GM04504 (cell line): ENCODE measurements around the gene SNRNP70.

ENCODE experiments used
- DNase-seq: peaks from one replicate; pipeline ENCODE4 v3.0.0-alpha.2; 2012; ENCODE audit warnings: low read depth

SNRNP70 gene

DNA sequence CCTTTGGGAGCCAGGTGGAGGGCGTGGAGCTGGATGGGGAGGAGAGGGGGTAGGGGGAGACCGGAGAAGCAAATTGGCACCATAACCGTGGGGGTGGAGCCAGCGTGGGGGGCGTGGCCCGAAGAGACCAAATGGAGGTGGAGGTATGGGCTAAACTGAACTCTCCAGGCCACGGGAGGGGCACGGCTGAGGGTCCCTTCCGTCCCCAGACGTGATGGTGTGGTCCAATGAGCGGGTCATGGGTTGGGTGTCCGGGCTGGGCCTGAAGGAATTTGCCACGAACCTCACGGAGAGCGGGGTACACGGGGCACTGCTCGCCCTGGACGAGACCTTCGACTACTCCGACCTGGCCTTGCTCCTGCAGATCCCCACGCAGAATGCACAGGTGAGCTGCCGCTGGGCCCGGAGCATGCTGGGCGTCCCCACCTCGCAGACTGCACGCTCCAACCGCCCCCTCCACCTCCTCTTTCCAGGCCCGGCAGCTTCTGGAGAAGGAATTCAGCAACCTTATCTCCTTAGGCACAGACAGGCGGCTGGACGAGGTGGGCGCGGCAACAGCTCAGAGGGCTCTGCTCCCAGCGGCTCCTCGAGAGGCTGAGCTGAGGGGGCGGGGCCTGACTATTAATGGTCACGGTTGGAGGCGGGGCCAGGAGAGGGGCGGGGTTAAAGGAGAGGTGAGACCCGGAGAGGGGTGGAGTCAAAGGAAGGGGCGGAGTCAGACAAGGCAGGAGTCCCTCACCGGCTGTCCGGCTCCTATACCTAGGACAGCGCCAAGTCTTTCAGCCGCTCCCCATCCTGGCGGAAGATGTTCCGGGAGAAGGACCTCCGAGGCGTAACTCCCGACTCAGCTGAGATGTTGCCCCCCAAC lies 63.8 kb downstream of the SNRNP70 start:
- peak; percentile 76 for DNase-seq

DNA sequence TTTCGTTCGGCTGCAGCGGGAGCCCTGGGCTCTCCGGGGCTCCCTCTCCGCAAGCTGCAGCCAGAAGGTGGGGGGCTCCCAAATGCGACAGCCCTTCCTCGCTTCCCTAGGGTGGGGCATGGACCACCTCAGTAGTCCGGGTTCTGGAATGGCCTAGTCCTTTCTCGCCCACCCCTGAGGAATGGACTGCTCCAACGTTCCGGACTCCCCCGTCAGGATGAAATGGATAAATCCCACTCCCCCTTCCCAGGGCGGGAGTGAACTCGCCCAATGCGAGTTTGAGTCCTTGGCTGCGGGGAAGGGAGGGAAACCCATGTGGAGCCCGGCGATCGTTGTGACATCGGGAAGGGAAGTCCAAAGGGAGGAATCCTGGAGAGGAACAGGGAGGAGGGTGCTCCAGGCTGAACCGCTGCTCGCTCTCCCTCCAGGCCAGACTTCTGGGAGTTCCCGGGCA lies 64.4 kb downstream of the SNRNP70 start:
- DNase-seq, result peak; percentile 61

DNA sequence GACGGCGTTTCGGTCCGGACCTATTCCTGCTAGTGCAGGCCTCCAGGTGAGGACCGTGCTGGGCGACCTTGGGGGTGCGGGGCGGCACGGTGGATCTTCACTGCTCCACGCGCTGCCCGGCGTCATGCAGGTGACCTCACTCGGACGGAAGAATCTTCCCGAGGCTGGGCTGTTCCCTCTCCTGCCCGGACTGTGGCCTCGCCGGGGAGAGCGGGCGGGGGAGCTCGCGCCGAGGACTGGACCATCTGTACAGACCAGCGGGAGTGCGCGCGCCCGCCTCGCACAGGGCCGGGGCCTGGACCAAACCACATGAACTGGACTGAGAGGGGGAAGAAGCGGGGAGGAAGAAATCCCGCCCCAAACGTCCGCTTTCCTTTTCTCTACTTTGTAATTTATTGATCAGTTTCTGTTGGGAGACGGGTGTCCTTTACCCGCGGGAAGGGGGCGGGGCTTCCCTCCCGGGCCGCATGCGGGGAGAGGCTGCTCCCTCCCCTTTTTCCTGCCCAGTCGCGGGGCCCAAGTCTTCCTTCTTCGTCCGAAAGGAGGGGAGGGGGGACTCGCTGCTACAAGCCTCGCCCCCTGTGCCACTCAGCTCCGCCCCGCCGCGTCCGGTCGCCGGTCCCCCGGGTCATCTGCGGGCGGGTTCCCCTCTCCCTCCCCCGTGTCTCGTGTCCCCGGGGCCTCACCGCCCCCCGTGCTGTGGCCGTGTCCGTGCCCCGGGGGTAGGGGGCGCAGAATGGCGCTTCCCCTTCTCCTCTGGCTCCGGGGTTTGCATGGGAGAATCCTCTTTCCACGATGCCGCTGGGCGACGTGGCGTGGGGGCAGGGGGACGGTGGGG lies 65.1 kb downstream of the SNRNP70 start:
- DNase-seq, result peak; percentile 46

DNA sequence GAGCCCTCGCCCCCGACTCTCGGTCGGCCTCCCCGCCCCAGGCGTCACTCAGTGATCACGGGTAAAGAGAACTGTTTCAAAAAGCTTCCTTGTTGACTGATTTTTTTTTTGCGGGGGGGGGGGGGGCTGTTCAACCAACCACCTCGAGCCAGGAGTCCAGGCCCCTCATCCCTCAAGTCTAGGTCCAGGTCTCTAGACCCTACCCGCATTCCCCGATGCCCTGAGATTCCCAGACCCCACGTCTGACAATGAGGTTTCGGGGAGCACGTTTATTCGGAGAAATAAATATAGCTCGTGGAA lies 65.6 kb downstream of the SNRNP70 start:
- no peak for DNase-seq

DNA sequence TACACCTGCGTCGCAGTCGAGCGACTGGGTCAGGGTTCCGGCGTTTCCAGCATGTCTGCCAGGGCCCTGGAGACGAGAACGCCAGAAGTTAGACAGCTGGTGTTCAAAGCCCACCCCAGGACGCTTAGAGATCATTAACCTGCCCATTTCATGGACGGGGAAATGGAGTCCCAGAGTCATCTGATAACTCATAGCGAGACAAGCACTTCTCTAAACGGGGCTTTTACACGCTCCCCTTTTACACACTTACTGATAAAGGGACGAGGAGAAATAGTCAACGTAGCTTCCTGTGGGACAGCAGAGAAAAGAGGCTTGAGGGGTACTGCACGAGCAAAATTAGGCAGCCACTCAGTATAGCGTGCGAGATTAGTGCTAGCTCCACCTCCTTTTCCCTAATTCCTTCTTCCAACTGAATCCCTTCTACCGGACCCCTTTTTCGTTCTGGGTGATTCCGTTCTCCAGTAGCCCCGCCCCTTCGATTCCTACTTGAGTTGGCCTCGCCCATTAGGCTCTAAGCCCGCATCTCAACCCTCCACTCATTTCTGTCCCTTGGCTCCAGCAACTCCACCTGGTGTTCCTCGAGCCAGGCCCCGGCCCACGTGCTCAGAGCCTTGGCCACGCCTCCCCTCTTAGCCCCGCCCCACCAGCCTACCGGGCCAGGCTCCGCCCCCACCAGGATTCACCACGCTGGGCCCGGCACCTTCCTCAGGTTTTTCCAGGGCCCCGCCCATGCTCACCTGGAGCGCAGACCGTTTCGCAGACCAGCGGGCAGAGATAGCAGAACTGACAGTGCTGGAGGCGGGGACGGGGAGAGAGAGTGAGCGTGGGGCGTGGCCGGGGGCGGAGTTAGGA lies 66.2 kb downstream of the SNRNP70 start:
- DNase-seq, result no peak

DNA sequence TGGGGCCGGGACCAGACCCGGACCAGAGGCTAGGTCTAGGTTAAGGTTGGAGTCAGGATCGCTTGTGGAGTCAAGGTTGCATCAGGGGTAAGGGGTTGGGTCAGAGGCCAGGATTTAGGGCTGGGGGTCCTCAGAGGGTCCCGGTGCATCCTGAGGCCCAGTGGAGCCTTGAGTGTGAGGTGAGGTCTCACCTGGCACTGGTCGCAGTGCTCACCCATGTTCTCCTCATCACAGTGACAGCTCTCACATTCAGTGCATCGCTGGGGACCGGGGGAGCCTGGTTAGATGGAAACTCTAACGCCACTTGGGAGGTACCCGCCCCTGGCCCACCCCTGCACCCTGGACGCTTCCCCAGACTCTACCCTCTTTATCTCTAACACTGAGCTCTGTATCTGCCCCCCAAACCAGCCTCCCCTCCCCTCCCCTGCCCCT lies 66.9 kb downstream of the SNRNP70 start:
- no peak for DNase-seq

DNA sequence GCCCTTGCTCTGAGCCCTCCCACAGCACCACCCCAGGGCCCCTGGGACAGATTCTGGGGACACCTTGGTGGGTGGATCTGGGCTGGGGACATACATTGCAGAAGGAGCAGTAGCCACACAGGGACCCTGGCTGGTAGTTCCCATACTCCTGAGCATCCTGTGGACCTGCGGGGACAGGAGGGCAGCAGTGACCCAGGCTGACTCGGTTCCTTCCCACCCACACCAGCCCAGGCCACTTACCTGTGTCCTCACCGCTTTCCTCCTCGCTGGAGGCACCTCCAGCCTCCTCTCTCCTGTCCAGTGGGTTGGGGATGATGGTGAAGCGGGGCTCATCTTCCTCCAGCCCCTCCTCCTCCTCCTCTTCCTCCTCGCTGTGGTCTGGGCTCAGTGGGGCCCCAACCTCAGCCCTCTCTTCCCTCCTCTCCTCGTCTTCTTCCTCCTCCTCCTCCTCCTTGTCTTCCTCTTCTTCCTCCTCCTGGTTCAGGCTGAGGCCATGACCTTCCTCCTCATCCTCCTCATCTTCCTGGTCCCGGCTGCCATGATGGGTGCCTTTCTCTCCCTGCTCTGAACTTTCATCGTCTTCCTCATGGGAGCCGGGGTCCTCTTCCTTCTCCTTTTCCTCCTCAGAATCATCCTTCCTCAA lies 68.0 kb downstream of the SNRNP70 start:
- no peak for DNase-seq

DNA sequence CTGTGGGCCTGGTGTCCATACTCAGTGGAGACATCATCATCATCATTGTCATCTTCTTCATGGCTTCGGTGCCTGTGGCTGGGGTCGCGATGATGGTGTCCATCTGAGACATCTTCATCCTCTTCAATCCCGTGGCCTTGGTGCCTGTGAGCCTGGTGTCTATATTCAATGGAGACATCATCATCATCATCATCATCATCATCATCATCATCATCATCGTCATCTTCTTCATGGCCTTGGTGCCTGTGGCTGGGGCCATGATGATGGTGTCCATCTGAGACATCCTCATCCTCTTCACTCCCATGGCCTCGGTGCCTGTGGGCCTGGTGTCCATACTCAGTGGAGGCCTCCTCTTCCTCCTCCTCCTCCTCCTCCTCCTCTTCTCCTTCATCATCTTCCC lies 69.0 kb downstream of the SNRNP70 start:
- no peak for DNase-seq

DNA sequence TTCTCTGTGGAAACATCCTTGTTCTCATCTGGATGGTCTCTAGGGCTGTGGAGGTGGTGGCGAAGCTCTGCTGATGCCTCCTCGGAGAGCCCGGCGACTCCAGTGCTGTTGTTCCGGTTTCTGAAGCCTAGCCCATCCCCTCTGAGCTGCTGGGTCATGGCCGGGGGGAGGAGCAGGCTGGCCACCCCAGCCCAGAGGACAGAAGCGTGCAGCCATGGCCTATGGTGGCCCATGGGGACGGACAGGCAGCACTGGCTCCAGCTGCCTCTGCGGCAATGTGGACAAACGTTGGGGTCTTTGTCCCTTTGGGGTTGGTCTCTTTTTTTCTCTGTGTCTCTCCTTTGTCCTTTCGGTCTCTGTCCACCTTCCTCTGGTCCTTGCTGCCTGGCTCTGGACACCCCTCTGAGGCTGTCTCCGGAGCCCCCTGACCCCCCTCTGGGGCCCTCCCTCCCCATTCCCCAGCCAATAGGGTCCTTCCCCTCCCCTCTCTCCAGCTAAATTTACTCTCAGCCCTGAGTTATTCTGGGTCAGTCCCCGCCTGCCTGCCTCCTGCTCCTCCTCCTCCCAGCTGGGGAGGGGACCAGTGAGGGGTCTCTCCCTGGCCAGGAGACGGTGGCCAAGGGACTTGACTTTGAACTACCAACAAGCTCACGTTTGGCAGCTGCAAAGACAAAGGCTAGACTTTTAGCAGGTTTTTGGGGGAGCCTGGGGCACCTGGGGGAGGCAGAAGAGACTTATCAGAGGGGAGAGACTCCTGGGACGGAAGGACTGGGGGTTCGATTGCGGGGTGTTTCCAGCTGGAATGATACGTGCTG lies 70.0 kb downstream of the SNRNP70 start, which contains the start of gene HRC:
TSS of gene HRC (minus strand) at position 392 of the 815 bp plus-strand sequence. CDS start at position 233, 159 bp downstream.
- DNase-seq, result no peak

DNA sequence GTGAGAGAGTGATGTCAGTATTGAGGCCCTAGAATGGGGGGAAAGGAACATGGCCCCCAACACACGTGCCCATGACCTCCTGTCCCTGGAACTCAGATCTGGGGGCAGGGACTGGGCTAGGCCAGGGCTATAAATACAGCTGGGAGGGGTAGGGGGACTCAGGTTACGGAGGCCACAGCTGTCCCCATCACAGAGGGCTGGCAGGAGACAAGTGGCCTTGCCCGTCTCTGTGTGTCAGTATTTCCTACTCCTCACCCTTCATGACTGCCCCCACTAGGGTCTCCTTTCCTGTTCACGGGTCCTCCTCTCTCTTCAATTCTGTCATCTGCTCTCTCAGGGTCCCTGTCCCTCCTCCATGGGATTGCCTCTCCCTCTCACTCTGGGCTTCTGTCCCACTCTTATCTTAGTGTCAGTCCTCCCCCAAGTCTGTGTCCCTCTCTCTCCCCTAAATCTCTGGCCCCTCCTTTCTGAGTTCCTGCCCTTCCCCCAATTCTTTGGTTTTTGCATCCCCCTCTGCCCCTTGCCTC lies 70.6 kb downstream of the SNRNP70 start:
- no peak for DNase-seq

DNA sequence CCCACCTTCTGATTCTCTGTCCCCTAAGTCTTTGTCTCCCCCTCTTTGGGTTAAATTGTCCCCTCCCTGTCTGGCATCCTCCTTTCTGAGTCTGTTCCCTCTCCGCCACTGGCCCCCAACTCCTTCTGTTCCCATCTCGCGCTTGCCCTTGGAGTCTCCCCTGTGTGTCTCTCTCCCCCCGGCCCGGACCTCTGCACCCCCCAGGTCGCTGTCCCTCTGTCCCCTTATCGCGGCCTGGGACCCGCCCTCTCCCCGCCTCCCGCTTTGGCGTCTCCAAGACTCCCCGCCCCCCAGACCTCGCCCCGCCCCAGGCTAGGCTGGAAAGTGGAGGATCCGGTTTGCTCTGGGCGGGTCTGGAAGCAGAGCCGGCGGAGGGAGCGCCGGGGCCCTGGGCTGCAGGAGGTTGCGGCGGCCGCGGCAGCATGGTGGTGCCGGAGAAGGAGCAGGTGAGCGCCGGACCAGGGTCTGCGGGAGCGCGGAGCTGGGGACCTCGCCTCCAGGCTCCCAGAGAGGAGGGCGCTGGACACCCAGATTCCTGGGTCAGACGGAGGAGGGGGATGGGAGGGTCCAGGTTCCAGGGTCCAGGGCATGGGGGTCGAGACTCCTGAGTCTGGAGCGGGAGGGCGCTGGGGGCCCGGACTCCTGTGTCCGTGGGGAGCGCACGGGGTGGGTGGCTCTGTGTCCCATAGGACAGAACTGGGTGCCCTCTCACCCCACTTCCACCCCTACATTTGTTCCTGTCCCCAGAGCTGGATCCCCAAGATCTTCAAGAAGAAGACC lies 72.4 kb downstream of the SNRNP70 start, which contains the start of gene TRPM4:
TSS of gene TRPM4 (plus strand) at position 348 of the 780 bp plus-strand sequence. CDS start at position 423, 75 bp downstream.
- DNase-seq, result peak; percentile 47
